Measurements from ENCODE around the gene FMO5.
"Not testable (repeated sequence)": the region's sequence is repeated elsewhere in the genome, so short reads cannot be mapped to it uniquely, and the experiment has no call there.

The FMO5 gene, protein sequence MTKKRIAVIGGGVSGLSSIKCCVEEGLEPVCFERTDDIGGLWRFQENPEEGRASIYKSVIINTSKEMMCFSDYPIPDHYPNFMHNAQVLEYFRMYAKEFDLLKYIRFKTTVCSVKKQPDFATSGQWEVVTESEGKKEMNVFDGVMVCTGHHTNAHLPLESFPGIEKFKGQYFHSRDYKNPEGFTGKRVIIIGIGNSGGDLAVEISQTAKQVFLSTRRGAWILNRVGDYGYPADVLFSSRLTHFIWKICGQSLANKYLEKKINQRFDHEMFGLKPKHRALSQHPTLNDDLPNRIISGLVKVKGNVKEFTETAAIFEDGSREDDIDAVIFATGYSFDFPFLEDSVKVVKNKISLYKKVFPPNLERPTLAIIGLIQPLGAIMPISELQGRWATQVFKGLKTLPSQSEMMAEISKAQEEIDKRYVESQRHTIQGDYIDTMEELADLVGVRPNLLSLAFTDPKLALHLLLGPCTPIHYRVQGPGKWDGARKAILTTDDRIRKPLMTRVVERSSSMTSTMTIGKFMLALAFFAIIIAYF

DNA sequence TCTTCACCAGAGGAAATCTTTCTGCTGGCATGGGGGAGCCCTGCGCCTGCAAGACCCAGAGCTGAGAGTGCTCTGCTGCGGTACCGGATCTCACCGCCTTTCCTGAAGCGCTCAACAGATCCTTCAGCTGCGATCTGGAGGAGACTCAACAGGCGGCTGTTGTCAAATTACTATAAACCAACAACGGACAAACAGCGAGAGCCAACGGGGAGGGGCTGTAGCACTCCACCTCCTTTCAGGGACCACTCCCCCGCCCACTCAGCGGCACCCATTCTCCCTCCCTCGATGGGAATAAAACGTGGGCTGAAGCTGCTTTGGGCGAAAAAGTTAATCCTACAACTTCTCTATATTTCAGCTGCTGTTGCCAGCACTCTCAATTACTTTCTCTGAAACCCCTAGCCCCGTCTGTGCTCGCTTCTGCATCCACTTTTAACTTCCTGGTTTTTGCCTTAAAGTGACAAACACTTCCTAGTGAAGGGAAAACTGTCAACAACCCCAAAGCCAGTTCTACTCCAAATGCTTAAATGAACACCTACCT lies at the start of gene FMO5:
Gene FMO5, minus strand, starts transcription at position 147 of the 538 bp plus-strand sequence. CDS start 310 bp downstream, outside the sequence.
- DNase-seq = peak; percentile 82

DNA sequence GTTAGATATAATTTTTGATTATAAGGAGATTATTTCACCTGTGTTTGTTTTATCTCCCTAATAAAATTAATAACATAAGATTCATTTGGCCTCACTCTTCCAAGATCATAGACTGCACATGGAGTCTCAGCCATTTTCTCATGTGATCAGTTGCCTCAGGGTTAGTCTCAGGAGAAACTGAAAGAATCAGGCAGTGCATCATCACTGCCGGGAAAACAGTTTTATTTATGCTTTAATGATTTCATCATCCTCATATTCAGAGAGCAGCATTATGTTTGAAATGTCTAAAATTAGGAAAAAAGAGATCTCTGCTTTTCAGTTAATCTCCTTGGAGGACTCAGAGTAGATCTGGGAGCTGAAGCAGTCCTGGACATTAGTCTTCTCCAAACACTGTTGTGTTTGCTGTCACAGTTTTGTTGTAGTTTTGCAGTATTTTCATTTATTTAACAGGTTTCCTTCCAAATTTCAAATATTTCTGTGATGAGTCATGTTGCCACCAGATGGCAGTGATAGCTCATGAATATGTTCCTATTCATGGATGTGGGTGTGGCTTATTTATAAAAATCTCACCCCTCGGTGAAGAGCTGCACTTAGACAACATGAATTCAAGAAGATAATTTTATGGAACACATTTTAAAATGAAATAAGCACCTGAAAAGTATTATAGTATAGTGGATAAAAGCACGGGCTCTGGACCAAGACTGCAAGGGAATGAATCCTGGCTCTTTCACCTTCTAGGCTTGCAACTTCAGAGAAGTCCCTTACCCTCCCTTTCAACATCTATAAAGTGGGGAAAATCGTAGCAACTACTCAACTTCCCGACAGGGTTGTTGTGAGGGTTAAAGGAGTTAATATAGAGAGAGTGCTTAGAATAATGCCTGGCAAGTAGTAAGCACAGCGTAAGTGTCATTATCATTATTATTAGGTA lies 48.5 kb upstream of the FMO5 start:
- DNase-seq = no peak

DNA sequence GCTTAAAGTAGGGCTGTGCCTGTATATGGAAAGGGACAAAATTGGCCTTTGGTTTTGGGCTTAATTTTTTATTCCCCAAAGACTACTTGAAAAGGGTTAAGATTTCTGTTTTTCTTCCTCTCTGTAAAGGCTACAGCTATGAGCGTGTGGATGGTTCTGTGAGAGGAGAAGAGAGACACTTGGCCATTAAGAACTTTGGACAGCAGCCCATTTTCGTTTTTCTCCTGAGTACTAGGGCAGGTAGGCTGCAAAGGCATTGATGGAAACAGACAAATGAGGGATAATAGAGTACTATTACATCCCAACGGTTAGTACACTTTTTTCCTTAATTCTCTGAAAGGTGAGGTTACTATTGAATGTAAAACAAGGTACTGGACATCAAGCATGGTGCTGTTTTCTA lies 46.9 kb upstream of the FMO5 start:
- no peak for DNase-seq

DNA sequence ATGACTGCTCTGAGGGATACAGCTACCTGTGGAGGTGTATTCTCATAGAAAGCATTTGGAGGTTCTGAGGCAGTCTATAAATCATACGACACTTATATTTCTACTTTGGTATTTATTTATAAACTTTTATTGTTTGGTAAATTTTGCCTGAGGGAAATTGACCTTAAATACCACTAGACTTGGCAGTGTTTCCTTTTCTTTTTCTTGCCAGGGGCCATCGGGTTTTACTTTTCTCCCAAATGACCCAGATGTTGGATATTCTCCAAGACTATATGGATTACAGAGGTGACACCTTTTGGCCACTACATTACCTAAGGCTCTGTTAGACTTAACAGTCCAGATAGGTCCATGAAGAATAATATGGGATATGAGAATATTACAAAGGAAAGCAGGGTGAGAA lies 45.6 kb upstream of the FMO5 start:
- no peak for DNase-seq

DNA sequence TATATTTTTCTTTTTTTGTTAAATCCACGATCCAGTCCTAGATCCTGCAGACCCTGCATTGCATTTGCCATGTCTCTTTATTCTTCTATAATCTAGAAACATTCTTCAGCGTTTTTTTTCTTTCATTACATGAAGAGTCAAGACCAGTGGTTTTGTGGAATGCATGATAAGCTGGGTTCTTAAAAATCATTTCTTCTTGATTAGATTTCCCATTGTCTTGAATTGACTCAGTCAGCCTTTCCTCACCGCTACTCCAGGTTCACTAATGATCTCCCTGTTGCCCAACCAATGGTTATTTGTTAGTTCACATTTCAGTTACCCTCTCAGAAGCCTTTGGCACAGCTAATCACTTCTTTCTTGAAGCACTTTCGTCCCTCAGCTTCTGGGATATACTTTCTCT lies 42.6 kb upstream of the FMO5 start:
- no peak for DNase-seq

DNA sequence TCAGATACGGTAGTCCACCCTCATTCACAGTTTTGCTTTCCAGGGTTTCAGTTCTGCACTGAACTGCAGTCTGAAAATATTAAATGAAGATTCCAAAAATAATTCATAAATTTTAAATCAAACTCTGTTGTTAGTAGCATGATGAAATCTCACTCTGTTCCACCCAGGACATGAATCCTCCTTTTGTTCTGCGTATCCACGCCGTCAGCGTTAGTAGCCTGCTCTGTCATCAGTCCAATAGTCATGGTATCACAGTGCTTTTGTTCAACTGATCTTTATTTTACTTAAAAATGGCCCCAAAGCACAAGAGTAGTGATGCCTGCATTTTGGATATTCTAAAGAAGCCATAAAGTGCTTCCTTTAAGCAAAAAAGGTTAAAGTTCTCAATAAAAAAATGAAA lies 41.2 kb upstream of the FMO5 start:
- DNase-seq = no peak

DNA sequence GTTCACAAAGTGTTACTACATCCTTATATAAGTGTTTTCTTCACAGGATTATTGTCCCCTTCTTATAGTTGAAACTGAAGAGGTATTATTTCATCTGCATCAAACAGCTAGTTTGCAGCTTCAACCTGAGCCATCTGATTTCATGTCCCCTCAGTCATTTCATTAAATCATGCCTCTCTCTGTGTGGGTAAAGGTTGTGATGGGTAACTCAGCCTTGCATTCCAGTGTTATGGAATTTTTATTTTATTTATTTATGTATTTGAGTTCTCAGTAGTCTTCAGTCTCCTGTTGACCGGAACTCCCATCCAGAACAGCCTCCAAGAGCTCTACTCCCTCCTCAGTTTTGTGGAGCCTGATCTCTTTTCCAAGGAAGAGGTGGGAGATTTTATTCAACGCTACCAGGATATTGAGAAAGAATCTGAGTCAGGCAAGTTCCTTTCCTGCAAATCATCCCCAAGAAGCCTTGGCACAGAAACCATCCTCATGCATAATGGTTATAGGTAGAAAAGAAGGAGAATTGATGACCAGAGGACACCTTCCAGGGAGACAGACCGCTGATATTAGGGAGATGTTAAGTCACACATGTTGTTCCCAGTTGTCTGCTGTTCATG lies 39.1 kb upstream of the FMO5 start:
- no peak for DNase-seq

DNA sequence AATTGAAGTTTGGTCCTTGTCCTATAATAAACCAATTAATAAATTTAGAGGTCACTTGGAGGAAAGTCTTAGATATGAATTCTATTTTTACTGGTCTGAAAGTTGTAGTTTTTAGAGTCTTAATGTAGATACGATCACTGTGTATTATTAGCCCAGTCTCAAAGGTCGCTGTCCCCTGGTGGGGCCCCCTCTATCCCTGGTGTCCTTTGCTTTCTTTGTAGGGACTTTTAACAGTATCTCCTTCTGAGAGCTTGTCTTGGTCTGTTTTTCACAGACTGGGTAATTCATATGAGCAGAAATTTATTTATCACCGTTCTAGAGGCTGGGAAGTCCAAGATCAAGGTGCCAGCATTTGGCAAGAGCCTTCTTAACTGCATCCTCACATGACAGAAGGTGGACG lies 35.8 kb upstream of the FMO5 start:
- no peak for DNase-seq

DNA sequence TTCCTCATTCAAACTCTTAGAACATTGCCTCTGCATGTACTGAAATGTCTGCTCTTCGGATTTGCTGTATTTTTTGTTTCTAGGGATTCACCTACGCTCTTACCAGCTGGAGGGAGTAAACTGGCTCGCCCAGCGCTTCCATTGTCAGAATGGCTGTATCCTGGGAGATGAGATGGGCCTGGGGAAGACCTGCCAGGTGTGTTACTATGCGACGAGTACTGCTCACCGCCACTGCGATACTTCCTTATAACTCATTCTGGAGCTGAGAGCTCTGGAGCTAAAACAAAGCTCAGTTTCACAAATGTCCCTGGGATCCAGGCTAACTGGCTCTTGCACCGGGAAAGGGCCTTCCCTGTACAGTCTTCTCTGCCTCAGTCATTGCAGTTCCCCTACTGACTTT lies 27.4 kb upstream of the FMO5 start:
- DNase-seq = no peak

DNA sequence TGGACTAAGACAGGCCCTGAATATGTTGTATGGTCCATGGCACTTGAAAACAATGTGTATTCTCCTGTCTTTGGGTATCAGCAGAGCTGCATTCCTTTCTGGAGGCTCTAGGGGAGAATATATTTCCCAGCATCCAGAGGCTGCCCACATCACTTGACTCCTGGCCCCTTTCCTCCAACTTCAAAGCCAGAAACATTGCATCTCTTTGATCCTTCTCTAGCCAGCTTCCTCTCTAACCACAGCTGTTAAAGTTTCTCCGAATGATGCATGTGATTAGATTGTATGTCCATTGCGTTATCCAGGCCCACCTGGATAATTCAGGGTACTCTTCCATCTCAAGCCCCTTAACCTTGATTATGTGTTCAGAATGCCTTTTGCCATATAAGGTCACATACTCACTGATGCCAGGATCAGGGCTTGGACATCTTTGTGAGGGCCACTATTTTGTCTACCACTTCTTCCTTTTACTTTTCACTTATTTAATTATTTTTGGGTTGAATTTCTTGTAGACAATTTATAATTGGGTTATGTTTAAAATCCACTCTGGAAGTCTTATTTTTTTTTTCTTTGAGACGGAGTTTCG lies 22.6 kb upstream of the FMO5 start:
- DNase-seq = no peak

DNA sequence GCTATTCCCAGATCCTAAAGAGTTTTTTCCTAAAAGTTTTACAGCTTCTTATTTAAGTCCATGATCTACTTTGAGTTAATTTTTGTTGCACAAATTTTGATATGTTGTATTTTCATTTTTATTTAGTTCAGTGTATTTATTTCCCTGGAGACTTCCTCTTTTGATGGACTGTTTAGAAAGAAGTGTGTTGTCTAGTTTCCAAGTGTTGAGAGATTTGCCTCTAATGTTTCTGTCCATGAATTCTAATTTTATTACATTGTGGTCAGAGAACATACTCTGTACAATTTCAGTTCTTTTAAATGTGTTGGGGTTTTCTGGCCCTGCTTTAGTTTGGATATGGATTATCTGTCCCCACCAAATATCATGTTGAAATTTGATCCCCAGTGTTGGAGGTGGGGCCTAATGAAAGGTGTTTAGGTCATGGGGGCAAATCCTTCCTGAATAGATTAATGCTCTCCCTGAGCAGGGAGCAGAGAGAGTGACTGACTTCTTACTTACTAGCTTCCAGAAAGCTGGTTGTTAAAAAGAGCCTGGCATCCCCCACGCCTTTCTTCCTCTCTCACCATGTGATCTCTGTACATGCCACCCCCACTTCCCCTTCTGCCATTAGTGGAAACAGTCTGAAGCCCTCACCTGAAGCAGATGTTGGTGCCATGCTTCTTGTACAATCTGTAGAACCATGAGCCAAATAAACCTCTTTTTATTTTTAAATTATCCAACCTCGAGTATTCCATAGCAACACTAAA lies 21.9 kb upstream of the FMO5 start:
- no peak for DNase-seq

DNA sequence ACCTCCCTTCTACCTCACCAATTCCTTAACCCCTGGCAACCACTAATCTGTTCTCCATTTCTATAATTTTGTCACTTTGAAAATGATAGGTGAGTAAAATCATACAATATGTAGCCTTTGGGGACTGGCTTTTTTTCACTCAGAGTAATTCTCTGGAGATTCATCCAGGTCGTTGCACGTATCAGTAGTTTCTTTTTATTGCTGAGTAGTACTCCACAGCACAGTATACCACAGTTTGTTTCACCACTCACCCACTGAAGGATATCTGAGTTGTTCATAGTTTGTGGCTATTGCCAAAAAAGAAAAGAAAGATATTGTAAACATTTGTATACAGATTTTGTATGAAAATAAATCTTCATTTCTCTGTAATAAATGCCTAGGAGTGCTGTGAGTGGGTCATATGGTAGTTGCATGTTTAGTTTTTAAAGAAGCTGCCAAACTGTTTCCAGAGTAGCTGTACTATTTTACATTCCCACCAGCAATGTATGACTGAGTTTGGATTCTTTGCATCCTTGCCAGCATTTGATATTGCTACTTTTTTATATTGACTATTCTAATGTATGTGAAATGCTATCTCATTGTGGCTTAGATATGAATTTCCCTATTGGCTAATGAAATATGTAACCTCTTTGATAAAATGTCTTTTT lies 21.0 kb upstream of the FMO5 start:
- DNase-seq = no peak

DNA sequence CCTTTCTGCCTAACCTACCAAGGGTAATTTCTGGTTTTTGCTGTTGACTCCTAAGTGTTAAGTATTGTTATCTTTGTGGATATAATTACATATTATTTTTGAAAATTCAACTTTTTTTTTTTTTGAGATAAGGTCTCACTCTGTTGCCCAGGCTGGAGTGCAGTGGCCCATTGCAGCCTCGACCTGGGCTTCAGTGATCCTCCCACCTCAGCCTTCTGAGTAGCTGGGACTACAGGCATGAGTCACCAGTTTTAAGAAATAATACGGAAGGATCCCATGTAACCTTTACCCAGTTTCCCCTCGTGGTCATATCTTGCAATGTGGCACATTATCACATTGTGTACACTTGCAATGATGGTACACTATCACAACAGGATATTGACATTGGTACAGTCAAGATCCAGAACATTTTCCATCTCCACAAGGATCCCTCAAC lies 20.5 kb upstream of the FMO5 start:
- DNase-seq = no peak

DNA sequence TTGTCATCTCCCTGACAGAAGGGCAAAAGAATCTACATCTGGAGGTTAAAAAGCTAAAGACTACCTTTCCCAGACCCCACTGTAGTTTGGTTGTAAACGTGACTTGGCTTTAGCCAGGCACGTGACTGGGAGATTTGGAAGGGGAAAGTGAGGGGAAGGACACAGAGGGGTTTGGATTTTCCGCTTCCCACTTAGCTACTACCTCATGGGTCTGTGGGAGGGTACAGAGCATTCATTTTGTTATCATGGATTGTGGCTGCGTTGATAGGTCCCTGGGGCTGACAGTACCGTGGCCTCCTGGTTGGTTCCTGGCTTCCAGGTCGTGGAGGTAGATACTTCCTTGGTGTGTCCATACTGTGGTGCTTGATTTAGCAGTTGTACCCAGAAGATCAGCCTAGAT lies 20.0 kb upstream of the FMO5 start:
- no peak for DNase-seq

DNA sequence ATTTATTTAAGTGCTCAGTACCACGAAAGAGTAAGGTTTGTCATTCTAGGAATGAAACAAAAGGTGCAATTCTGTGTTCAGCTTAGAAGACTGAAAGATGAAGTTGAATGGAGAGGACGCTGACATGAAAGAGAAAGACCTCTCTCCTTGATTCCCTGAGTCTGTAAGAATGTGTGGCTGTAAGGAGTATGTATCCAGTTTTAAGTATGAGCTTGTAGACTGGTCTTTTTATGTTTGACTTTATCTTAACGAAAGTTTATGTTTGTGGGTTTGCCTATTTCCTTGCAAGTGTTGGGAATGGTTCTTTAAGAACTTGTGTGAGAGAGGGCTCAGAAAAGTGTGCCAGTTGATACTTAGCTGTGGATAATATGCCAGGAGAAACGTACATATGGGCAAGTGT lies 18.7 kb upstream of the FMO5 start:
- DNase-seq = no peak

DNA sequence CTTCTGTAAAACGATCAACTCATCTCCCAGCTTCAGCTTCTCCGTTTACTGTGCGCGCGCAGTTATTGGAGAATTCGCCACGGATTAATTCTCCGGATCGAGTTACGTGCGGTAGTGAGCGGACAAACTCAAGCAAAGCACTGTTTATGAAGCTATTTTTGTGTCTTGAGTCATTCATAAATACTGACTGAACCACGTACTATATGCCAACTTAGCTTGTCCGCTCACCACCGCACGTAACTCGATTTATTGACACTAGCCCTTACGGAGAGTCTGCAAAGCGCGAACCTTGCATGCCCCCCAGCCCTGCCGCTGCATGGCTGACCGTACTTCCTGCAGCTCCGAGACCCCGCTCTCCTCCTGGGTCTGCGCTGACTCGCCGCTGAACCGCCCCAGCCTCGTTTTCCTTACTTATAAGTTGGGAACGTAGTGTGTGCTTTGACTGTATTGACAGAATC lies 18.1 kb upstream of the FMO5 start:
- DNase-seq = peak; percentile 75

DNA sequence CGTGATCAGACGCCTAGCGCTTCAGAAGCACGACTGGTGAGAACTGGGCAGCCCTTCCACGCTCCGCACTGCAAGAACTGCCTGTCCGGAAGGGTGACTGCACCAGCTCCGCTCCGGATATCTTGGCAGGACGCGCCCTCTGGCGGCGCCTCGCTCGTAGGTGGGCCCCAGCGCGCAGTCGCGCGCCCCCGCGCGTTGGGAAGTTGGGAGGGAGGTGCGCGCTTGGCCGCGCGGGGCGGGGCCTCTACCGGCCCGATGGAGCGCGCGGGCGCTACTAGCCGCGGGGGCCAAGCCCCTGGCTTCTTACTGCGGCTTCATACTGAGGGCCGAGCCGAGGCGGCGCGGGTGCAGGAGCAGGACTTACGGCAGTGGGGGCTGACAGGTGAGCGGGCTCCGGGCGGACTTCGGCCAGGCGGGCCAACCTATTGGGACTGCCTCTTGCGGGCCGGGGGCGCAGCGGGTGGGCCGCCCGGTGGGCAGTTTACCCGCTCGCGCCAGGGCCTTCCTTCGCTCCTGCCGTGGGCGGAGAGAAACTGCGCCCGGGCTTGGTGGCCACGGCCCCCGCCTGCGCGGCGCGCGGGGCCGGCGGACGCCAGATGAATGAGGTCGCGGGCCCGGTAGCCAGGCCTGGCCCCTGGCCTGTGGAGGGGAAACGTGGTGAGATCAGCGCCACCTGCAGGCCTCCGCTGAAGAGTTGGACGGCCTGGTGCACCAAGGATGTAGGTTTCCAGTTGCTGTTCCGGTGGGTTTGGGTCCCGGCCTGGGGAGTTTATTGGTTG lies 17.5 kb upstream of the FMO5 start, which contains the start of gene CHD1L:
Gene CHD1L, plus strand, starts transcription at position 236 of the 779 bp plus-strand sequence. Its CDS starts 20 bp downstream, at position 256.
- DNase-seq = peak; percentile 98

DNA sequence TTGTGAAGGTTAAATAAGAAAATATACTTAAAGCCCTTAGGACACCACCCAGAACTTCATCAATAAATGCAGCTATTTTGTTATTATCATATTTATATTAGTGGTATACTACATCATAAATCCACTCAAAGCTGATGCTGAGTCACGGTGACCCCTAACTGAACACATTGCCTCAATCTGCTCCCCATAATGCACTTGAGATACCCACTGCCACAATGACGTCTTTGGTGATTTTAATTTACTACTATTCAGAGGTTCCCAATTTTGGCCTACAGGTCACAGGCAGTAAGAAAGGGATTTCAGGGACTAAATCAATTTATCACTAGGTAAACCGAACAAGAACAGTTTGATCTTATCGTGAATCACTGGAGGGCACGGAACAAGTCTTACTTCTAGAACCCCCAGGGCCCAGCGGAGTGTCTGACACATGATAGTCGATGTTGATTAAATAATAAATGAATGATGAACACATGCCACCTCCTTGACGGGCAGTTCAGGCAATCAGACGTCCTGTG lies 16.9 kb upstream of the FMO5 start:
- no peak for DNase-seq

DNA sequence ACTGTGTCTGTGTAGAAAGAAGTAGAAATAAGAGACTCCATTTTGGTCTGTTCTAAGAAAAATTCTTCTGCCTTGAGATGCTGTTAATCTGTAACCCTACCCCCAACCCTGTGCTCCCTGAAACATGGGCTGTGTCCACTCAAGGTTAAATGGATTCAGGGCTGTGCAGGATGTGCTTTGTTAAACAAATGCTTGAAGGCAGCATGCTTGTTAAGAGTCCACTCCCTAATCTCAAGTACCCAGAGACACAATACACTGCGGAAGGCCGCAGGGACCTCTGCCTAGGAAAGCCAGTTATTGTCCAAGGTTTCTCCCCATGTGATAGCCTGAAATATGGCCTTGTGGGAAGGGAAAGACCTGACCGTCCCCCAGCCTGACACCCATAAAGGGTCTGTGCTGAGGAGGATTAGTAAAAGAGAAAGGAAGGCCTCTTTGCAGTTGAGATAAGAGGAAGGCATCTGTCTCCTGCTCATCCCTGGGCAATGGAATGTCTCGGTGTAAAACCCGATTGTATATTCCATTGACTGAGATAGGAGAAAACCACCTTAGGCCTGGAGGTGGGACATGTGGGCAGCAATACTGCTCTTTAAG lies 15.1 kb upstream of the FMO5 start:
- not testable (repeated sequence) for DNase-seq

Measured in activated effector memory CD4-positive, alpha-beta T cell treated with anti-CD3 and anti-CD28 coated beads, Interleukin-2, amount 50 U/mL, for 16 hours (primary cell).